NB4 (cell line): ENCODE data around the gene TRPM1.

Experiments used
- CTCF ChIP-seq: IDR thresholded peaks from one replicate; pipeline ENCODE4 v1.5.1; 2012; ENCODE audit warnings: low read depth, low read length
- POLR2A ChIP-seq: IDR thresholded peaks from 2 replicates; pipeline ENCODE4 v1.6.1; 2011; ENCODE audit warnings: mild to moderate bottlenecking; ENCODE audit not compliant: insufficient read length; ENCODE audit errors: extremely low read depth

DNA sequence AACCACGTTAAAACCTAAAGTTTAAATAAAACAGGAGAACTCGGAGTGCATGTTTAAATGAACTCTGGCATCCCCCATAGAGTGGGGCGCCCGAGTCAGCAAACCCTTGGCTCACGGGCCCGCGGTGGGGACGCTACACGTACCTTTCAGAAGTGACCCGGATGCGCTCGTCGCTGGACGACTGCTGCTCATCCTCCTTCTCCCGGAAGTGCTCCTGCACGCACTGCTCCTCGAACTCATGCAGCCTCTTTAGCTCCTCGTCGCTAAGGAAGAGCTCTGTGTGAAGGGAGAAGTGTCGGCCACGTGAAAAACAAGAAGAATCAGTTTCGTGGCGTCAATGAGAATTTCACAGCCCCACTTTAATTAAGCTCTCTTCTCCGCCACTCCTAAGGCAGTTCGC is 75.5 kb downstream of the TRPM1 start:
- TF ChIP-seq POLR2A: no peak
- no peak for TF ChIP-seq CTCF
